ENCODE measurements around the gene TCEAL9. TPM values are rescaled to one million over a fixed set of nuclear protein-coding genes. Genes with fewer than 3 reads are reported as not detected.

The TCEAL9 gene
- total and polyA plus RNA-seq, 2 of the 4 experiments (the other 2 are of a cell fraction), result 20.3 to 111 TPM

- no peak overlapping the region for H3K4me2 ChIP-seq (ENCODE audit: low read depth, low read length)
- TF ChIP-seq ELK1 (IDR thresholded peaks at IDR 0.05; ENCODE audit: borderline replicate concordance, low read depth, low read length), result no peak
- TF ChIP-seq POLR2A (IDR thresholded peaks at IDR 0.05; ENCODE audit: low read depth, low read length), result no peak
- TF ChIP-seq RFX5 (IDR thresholded peaks at IDR 0.05; ENCODE audit: low read depth, low read length), result no peak
- no peak for TF ChIP-seq RCOR1 (IDR thresholded peaks at IDR 0.05; ENCODE audit: insufficient replicate concordance, low read length)
- no peak for TF ChIP-seq CTCF (conservative IDR thresholded peaks at IDR 0.05; ENCODE audit: low read depth, low read length)
- no peak for TF ChIP-seq BHLHE40 (IDR thresholded peaks at IDR 0.05; ENCODE audit: low read depth, low read length)
- TF ChIP-seq CHD1 (IDR thresholded peaks at IDR 0.05; ENCODE audit: low read depth, low read length), result no peak
- TF ChIP-seq FOS (IDR thresholded peaks at IDR 0.05; ENCODE audit: low read depth, low read length), result no peak
- TF ChIP-seq USF2 (IDR thresholded peaks at IDR 0.05; ENCODE audit: low read depth, low read length), result no peak
- no peak for TF ChIP-seq CEBPB (IDR thresholded peaks at IDR 0.05; ENCODE audit: low read depth, low read length)
- TF ChIP-seq MAFK (IDR thresholded peaks at IDR 0.05; ENCODE audit: low read depth, low read length), result no peak
- no peak for TF ChIP-seq RAD21 (IDR thresholded peaks at IDR 0.05; ENCODE audit: low read length)
- TF ChIP-seq SMC3 (IDR thresholded peaks at IDR 0.05; ENCODE audit: low read depth, low read length), result no peak
- TF ChIP-seq NFE2L2 (IDR thresholded peaks at IDR 0.05; ENCODE audit: low read depth, low read length), result no peak
- TF ChIP-seq MXI1 (IDR thresholded peaks at IDR 0.05; ENCODE audit: borderline replicate concordance, low read depth, low read length), result no peak
- no peak for TF ChIP-seq MAZ (IDR thresholded peaks at IDR 0.05; ENCODE audit: borderline replicate concordance, low read depth, low read length)
- BruUV-seq (replicated peaks), result no TSS peak
- H3K9ac ChIP-seq (ENCODE audit: low read depth, low read length), result no peak overlapping the region
- H3K36me3 ChIP-seq (ENCODE audit: control insufficient read depth, insufficient read depth, low read length), result no peaks in the 10 kb centered on the region
- ChIA-PET CTCF (no interaction called here), POLR2A (ENCODE audit: unreplicated experiment) (no interaction called here)
- dilution Hi-C loops (cut with HindIII; ENCODE audit: low sequenced_read_pairs, unreplicated experiment) (no loop called here), in situ Hi-C loops (cut with MboI; ENCODE audit: low sequenced_read_pairs) (loop anchor here (5.0 kb wide), 1 partner anchor 114 kb away; no protein-coding TSS in a partner anchor), intact Hi-C loops (cut with micrococcal nuclease) (no loop called here)
- H3K18ac ChIP-seq (ENCODE audit: low read depth, low read length), result no peak overlapping the region
- H3K23ac ChIP-seq (ENCODE audit: low read depth, low read length), result no peak overlapping the region
- H4K20me1 ChIP-seq (ENCODE audit: insufficient read depth, low read length), result no peaks in the 10 kb centered on the region
- H2BK120ac ChIP-seq (ENCODE audit: low read depth, low read length), result no peak overlapping the region
- H2BK20ac ChIP-seq (ENCODE audit: low read depth, low read length), result no peak overlapping the region
- H4K5ac ChIP-seq (ENCODE audit: low read depth, low read length), result no peak overlapping the region
- H3K56ac ChIP-seq (ENCODE audit: extremely low read depth, insufficient read depth, low read length), result no peak overlapping the region
- H3K4me3 ChIP-seq (ENCODE audit: insufficient read depth, low read depth, low read length), result no peak overlapping the region
- no peak overlapping the region for H4K91ac ChIP-seq (ENCODE audit: insufficient read depth, low read depth, low read length)
- H2AFZ ChIP-seq (replicated peaks; ENCODE audit: low read length, poor library complexity), result peak overlapping the region; percentile 46
- H3K27me3 ChIP-seq (ENCODE audit: control insufficient read depth, insufficient read depth, low read length), result peaks cover 3% of the 10 kb centered on the region; the same call in 1 of the 2 replicates
- H2BK5ac ChIP-seq (ENCODE audit: low read depth, low read length, poor library complexity, severe bottlenecking), result no peak overlapping the region
- no peak overlapping the region for H2BK15ac ChIP-seq (ENCODE audit: low read depth, low read length)
- no peak overlapping the region for H3K27ac ChIP-seq (ENCODE audit: insufficient read depth, low read length)
- no peak overlapping the region for H2AK9ac ChIP-seq (replicated peaks; ENCODE audit: low read depth, low read length, poor library complexity)
- peaks cover 2% of the 10 kb centered on the region; the same call in 1 of the 2 replicates for H3K4me1 ChIP-seq (ENCODE audit: control insufficient read depth, insufficient read depth, low read length)
- no peak overlapping the region for H2AK5ac ChIP-seq (ENCODE audit: low read depth, low read length)
- H3K9me1 ChIP-seq (ENCODE audit: insufficient read depth, low read length), result no peaks in the 10 kb centered on the region
- H4K8ac ChIP-seq (ENCODE audit: low read depth in 2 of 2, low read length in 2 of 2), result no peak overlapping the region
- no peaks in the 10 kb centered on the region for H3K79me1 ChIP-seq (ENCODE audit: low read depth in 1 of 2, low read length in 2 of 2)
- H3K14ac ChIP-seq (replicated peaks; ENCODE audit: low read depth, low read length), result no peak overlapping the region
- H3K4ac ChIP-seq (ENCODE audit: low read depth, low read length), result no peak overlapping the region
- no peak for ATAC-seq (ENCODE audit: low read depth)
- no peaks in the 10 kb centered on the region for H3K9me3 ChIP-seq (ENCODE audit: control insufficient read depth, insufficient read depth, low read length)
- 55% methylated on average over 8 of the region's 29 CpGs; no CpG with 5 or more reads in 1 of the 2 experiments for WGBS, 2 experiments (ENCODE audit: extremely low coverage in 2 of 2, insufficient read length in 1 of 2)
- no peak for DNase-seq
These were observed 8.5 kb upstream of the TCEAL9 start for GRCh38 chrX:103347682-103348397.

All from IMR-90 (cell line).